Activated CD8-positive, alpha-beta memory T cell treated with anti-CD3 and anti-CD28 coated beads, Interleukin-2, amount 50 U/mL, for 24 hours (primary cell): Measurements from ENCODE around the gene NUDT22.

Experiments
- DNase-seq: peaks from one replicate; pipeline ENCODE4 v3.0.0-alpha.2; 2020; ENCODE audit errors: extremely low read depth

Gene NUDT22

DNA sequence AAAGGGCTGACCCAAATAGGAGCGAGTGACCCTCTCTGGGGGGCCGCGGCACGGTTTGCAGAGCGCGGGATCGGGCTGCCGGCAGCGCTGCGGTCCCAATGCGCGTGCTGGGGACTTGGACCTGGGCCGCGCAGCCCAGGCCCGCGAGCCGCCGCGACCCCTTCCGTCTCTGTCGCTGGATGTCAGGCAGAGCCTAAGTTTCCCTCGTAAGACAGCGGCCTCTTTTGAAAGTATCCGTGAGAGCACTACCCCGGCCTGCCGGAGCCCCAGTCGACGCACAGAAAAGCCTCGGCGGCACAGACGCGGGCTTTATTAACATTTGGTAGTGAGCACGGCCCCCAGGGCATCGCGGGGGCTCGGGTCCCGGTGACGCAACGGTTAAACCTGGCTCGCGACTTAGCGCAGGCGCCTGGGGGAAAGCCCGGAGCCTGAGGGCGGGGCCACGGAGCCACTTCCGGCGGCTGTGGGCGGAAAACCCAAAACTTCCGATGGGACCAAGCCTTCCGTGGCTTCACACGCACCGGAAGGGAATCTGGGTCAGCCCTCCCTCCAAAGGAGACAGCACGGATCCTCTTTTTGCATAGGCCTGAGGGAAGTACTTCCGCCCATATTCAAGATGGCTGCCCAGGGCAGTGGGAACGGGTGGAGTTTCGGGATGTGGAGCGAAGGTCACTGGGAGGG is 43.6 kb downstream of the NUDT22 start:
- peak; percentile 96 for DNase-seq

GRCh38 chr11:64275031-64275800 is 49.1 kb downstream of the NUDT22 start:
- no peak for DNase-seq

DNA sequence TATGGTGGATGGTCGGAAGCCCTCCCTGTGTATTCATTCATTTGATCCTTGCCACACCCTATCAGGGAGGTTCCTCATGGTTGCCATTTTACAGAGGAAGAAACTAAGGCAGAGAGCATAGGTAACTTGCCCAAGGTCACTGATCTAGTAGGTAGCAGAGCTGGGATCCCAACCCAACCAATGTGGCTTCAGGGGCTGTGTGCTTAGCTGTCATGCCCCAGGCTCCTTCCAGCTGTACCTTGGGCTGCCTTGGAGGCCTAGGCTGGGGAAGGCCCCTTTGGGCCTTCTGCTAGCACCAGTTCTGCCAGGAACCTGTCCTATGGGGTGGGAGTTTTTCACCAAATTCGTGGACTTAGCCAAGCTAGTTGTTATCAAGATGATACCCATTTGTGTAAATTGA is 49.8 kb downstream of the NUDT22 start:
- DNase-seq: no peak

GRCh38 chr11:64276653-64277431 is 50.8 kb downstream of the NUDT22 start:
- no peak for DNase-seq

DNA sequence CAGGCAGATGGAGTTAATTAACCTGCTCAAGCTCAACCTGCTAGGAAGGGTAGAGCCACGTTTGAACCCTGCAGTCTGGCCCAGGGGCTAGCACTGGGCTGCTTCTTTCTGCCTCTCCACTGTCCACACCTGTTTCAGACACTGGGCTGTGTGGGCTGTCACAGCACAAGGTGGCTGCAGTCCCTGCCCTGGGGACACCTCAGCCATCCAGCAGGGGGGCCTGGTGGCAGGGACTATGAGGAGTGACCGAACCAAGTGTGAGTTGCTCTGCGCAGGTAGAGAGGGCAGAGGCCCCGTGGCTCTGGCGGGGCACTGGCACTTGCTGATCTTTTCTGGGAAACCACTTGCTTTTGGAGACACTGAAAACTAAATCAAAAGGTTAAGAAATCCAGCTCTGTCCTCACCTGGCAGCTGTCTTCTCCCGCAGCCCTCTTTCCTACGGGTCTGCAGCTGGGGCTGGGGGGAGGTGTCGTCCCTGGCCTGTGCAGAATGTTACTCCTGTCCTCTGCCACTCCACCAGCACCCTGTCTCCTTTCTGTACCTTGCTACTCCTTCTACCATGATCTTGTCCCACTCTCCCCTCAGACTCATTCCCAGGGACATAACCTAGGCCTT is 52.6 kb downstream of the NUDT22 start:
- DNase-seq: no peak
